IMR-90 (cell line): ENCODE measurements around the gene HDAC7. TPM values are rescaled to one million over a fixed set of nuclear protein-coding genes. Genes with fewer than 3 reads are reported as not detected.
A peak's percentile ranks its signal among the peaks of the same experiment; 100 is the strongest.

Source experiments
- ATAC-seq: fragments of 200-7000 bp; cut with Tn5 transposase; 2 replicates; pipeline ENCODE4 v1.9.1; 2020; ENCODE audit warnings: low read depth, mild to moderate bottlenecking, moderate library complexity
- BruUV-seq: library from RNA; stranded (reverse); fragments of 400-500 nt; replicated peaks from 2 replicates; lab custom pipeline; 2021; lab: Mats Ljungman, UMichigan
- CTCF ChIA-PET: fragments of 300-600 bp; formaldehyde crosslinking; extraction: SDS; loops from one replicate; lab custom pipeline; 2021; ENCODE audit warnings: antibody characterized with exemption; lab: Yijun Ruan, JAX
- POLR2A ChIA-PET: fragments of 300-600 bp; sonication (Branson Sonifier 250); formaldehyde crosslinking; loops from one replicate; lab custom pipeline; 2022; ENCODE audit warnings: antibody characterized with exemption; ENCODE audit not compliant: unreplicated experiment; lab: Charles Lee
- DNase-seq: peaks from one replicate; pipeline ENCODE4 v3.0.0; 2013
- H2AFZ ChIP-seq: replicated peaks from 2 replicates; pipeline ENCODE3; 2013; ENCODE audit warnings: low read length, mild to moderate bottlenecking; ENCODE audit not compliant: poor library complexity
- H2AK5ac ChIP-seq: 2 replicates; pipeline ENCODE4 v1.6.1; 2013; ENCODE audit warnings: low read depth, low read length, inconsistent platforms
- H2AK9ac ChIP-seq: replicated peaks from 2 replicates; pipeline ENCODE3; 2013; ENCODE audit warnings: mild to moderate bottlenecking, low read depth, low read length, moderate library complexity; ENCODE audit not compliant: poor library complexity
- H2BK120ac ChIP-seq: 2 replicates; pipeline ENCODE4 v1.6.1; 2013; ENCODE audit warnings: low read depth, low read length, inconsistent platforms
- H2BK15ac ChIP-seq: 3 replicates; pipeline ENCODE4 v1.6.1; 2013; ENCODE audit warnings: low read depth, low read length, inconsistent platforms
- H2BK20ac ChIP-seq: 2 replicates; pipeline ENCODE4 v1.6.1; 2013; ENCODE audit warnings: low read depth, mild to moderate bottlenecking, inconsistent platforms, low read length, moderate library complexity
- H2BK5ac ChIP-seq: 2 replicates; pipeline ENCODE4 v1.6.1; 2013; ENCODE audit warnings: mild to moderate bottlenecking, low read depth, low read length, inconsistent platforms; ENCODE audit not compliant: poor library complexity, severe bottlenecking
- H3K14ac ChIP-seq: replicated peaks from 2 replicates; pipeline ENCODE4 v1.6.1; 2013; ENCODE audit warnings: low read depth, low read length, inconsistent platforms
- H3K18ac ChIP-seq: 2 replicates; pipeline ENCODE4 v1.6.1; 2013; ENCODE audit warnings: low read depth, low read length, control low read depth
- H3K23ac ChIP-seq: 2 replicates; pipeline ENCODE4 v1.6.1; 2013; ENCODE audit warnings: low read depth, low read length, inconsistent platforms
- H3K27ac ChIP-seq: 2 replicates; pipeline ENCODE4 v1.5.1; 2013; ENCODE audit warnings: mild to moderate bottlenecking, control low read depth, low read length; ENCODE audit not compliant: insufficient read depth
- H3K27me3 ChIP-seq: 2 replicates; pipeline ENCODE4 v1.6.1; 2013; ENCODE audit warnings: low read length; ENCODE audit not compliant: control insufficient read depth, insufficient read depth
- H3K36me3 ChIP-seq: 2 replicates; pipeline ENCODE4 v1.6.1; 2013; ENCODE audit warnings: low read length, mixed read lengths; ENCODE audit not compliant: control insufficient read depth, insufficient read depth
- H3K4ac ChIP-seq: 2 replicates; pipeline ENCODE4 v1.6.1; 2013; ENCODE audit warnings: low read depth, low read length, inconsistent platforms
- H3K4me1 ChIP-seq: 2 replicates; pipeline ENCODE4 v1.6.1; 2013; ENCODE audit warnings: low read length, mixed read lengths; ENCODE audit not compliant: control insufficient read depth, insufficient read depth
- H3K4me2 ChIP-seq: 2 replicates; pipeline ENCODE4 v1.6.1; 2013; ENCODE audit warnings: low read depth, mild to moderate bottlenecking, control low read depth, low read length, moderate library complexity
- H3K4me3 ChIP-seq: 2 replicates; pipeline ENCODE4 v1.5.1; 2013; ENCODE audit warnings: low read depth, mild to moderate bottlenecking, control low read depth, low read length, moderate library complexity; ENCODE audit not compliant: insufficient read depth
- H3K56ac ChIP-seq: 2 replicates; pipeline ENCODE4 v1.6.1; 2013; ENCODE audit warnings: low read length, inconsistent platforms; ENCODE audit not compliant: insufficient read depth; ENCODE audit errors: extremely low read depth
- H3K79me1 ChIP-seq, 2 experiments: 2 replicates each; pipeline ENCODE4 v1.6.1; 2013; ENCODE audit warnings: low read length in 2 of 2, inconsistent platforms in 1 of 2, low read depth in 1 of 2
- H3K9ac ChIP-seq: 2 replicates; pipeline ENCODE4 v1.6.1; 2013; ENCODE audit warnings: low read depth, low read length, control low read depth
- H3K9me1 ChIP-seq: 2 replicates; pipeline ENCODE4 v1.6.1; 2013; ENCODE audit warnings: low read length, inconsistent platforms; ENCODE audit not compliant: insufficient read depth
- H3K9me3 ChIP-seq: 2 replicates; pipeline ENCODE4 v1.6.1; 2013; ENCODE audit warnings: low read length; ENCODE audit not compliant: control insufficient read depth, insufficient read depth
- H4K20me1 ChIP-seq: 2 replicates; pipeline ENCODE4 v1.6.1; 2013; ENCODE audit warnings: low read length, inconsistent platforms; ENCODE audit not compliant: insufficient read depth
- H4K5ac ChIP-seq: 2 replicates; pipeline ENCODE4 v1.6.1; 2013; ENCODE audit warnings: mild to moderate bottlenecking, low read depth, low read length, control low read depth
- H4K8ac ChIP-seq, 2 experiments: 2 replicates each; pipeline ENCODE4 v1.6.1; 2013; ENCODE audit warnings: low read depth in 2 of 2, low read length in 2 of 2, control low read depth in 1 of 2, inconsistent platforms in 1 of 2
- H4K91ac ChIP-seq: 2 replicates; pipeline ENCODE4 v1.6.1; 2013; ENCODE audit warnings: low read depth, low read length, inconsistent platforms; ENCODE audit not compliant: insufficient read depth
- CEBPB ChIP-seq: IDR thresholded peaks from 2 replicates; pipeline ENCODE4 v1.6.1; 2012; ENCODE audit warnings: low read depth, low read length, improper control_type of control experiment
- WGBS, 2 experiments: methylation state at CpG; one replicate each; pipeline versions ENCODE4 v1.1.5 to v1.1.7; 2013; ENCODE audit warnings: missing lambda C conversion rate in 2 of 2; ENCODE audit not compliant: insufficient read length in 1 of 2; ENCODE audit errors: extremely low coverage in 2 of 2; 5-methylcytosine and 5-hydroxymethylcytosine counted together
- dilution Hi-C: fragments of 300-500 bp; cut with HindIII; formaldehyde crosslinking; loops from one replicate; pipeline ENCODE4 v1.14.3; 2018; ENCODE audit warnings: low sequenced_read_pairs; ENCODE audit not compliant: unreplicated experiment
- in situ Hi-C: fragments of 300-500 bp; cut with MboI; formaldehyde crosslinking; loops from 3 replicates; pipeline ENCODE4 v1.14.3; 2019; ENCODE audit warnings: low sequenced_read_pairs, inconsistent platforms, mixed read lengths
- intact Hi-C: fragments of 100-400 bp; cut with micrococcal nuclease; formaldehyde crosslinking; loops from 2 replicates; pipeline ENCODE4 v1.10.0; 2022
- polyA plus RNA-seq, 3 experiments: library from polyadenylated mRNA; depleted of rRNA; stranded (reverse); fragments of >200 nt; gene quantifications; 2 replicates each; pipeline ENCODE4 v1.2.3, GENCODE V29; 2012; ENCODE audit warnings: low replicate concordance in 1 of 3
- total RNA-seq: library from RNA; depleted of rRNA; stranded (reverse); fragments of >200 nt; gene quantifications from 2 replicates; pipeline ENCODE4 v1.2.3, GENCODE V29; 2012
- TF ChIP-seq, protein P1 (sequence below): conservative IDR thresholded peaks from 2 replicates; pipeline ENCODE4 v1.5.1; 2012; ENCODE audit warnings: mild to moderate bottlenecking, low read depth, low read length, improper control_type of control experiment

The HDAC7 gene
- total and polyA plus RNA-seq, 2 of the 4 experiments (the other 2 are of a cell fraction), result 10.4 to 64.7 TPM

- Histone ChIP-seq H3K9me3 (no peaks in the 10 kb centered on the region), H2AFZ (peak overlapping the region; percentile 74), H3K4me2 (no peak overlapping the region; the same call in 1 of the 2 replicates), H3K56ac (no peak overlapping the region), H2BK5ac (no peak overlapping the region), H3K18ac (peak overlapping the region; percentile 65; the same call in 1 of the 2 replicates), H3K4me1 (peaks cover 9% of the 10 kb centered on the region), H3K27me3 (no peaks in the 10 kb centered on the region), H4K8ac (peak overlapping the region; percentile 49 to 75; a peak in 3 of 4 replicates), H4K91ac (peak overlapping the region; percentile 69; the same call in 1 of the 2 replicates), H3K23ac (peak overlapping the region; percentile 60; the same call in 1 of the 2 replicates), H3K27ac (peak overlapping the region; percentile 69; the same call in 1 of the 2 replicates), H3K4me3 (no peak overlapping the region), H2AK9ac (no peak overlapping the region), H3K36me3 (0 out of 2 replicates have a peak, but pooled peaks cover 4% of the 10 kb centered on the region), H2BK15ac (no peak overlapping the region), H2AK5ac (peak overlapping the region; percentile 88), H4K20me1 (no peaks in the 10 kb centered on the region; the same call in 1 of the 2 replicates), H3K14ac (peak overlapping the region; percentile 88), H3K4ac (peak overlapping the region; percentile 66; the same call in 1 of the 2 replicates), H2BK120ac (no peak overlapping the region), H2BK20ac (peak overlapping the region; percentile 29), H3K9ac (no peak overlapping the region), H3K9me1 (0 out of 2 replicates have a peak, but pooled peaks cover 5% of the 10 kb centered on the region), H4K5ac (no peak overlapping the region), H3K79me1 (no peaks in the 10 kb centered on the region)
- intact Hi-C loops, result no loop called here
- TF ChIP-seq, protein P1, sequence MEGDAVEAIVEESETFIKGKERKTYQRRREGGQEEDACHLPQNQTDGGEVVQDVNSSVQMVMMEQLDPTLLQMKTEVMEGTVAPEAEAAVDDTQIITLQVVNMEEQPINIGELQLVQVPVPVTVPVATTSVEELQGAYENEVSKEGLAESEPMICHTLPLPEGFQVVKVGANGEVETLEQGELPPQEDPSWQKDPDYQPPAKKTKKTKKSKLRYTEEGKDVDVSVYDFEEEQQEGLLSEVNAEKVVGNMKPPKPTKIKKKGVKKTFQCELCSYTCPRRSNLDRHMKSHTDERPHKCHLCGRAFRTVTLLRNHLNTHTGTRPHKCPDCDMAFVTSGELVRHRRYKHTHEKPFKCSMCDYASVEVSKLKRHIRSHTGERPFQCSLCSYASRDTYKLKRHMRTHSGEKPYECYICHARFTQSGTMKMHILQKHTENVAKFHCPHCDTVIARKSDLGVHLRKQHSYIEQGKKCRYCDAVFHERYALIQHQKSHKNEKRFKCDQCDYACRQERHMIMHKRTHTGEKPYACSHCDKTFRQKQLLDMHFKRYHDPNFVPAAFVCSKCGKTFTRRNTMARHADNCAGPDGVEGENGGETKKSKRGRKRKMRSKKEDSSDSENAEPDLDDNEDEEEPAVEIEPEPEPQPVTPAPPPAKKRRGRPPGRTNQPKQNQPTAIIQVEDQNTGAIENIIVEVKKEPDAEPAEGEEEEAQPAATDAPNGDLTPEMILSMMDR, result no peak
- peak; percentile 64 for TF ChIP-seq CEBPB
- CTCF ChIA-PET, result interaction anchor here (0.6 to 1.2 kb wide), 3 partner anchors 8 to 107 kb away, joined by 3 to 5 read pairs (median 3); no protein-coding TSS in a partner anchor
- peak; percentile 36 for ATAC-seq
- no CpG with 5 or more reads among the region's 4 CpGs for WGBS, 2 experiments
- in situ Hi-C loops, result no loop called here
- dilution Hi-C loops, result loop anchor here (10.0 kb wide), 1 partner anchor 57 kb away; no protein-coding TSS in a partner anchor
- POLR2A ChIA-PET, result interaction anchor here (0.6 kb wide), 1 partner anchor 91 kb away, joined by 3 read pairs; no protein-coding TSS in a partner anchor
- peak; percentile 48 for DNase-seq
- BruUV-seq, result no TSS peak
These were observed 22.2 kb upstream of the HDAC7 start for GRCh38 chr12:47841910-47842309.
